ENCODE data around the gene TENM3.

TENM3 gene

DNA sequence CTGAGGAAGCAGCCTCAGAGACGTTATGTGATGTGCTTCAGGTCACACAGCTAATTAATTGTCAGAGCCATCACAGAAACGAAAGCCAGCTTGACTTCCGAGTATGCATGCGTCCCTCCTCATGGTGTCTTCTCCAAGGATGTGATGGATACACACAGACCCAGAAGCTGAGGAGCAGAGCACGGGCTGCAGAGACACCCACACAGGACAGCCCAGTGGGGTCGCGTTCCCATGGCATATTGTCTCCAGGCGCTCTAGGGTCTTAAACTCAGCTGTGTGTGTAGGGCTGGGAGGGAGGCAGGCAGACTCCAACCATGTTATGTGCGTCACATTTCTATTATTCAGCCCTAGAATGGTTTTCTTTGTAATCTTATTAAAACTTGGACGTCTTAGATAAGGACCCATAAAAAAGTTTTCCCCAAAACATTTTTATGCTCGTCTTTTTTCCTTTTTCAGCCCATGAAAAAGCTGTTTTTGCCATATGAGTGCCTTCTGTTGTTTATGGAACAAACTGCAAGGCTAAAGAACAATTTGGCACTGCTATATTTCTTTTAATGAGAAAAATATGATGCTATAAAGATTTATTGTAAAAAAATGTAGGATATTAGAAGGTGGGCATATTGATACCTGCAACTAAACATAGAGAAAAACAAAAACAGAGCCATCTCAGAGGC, 48.5 kb downstream of the TENM3 start:
- no peak for DNase-seq

DNA sequence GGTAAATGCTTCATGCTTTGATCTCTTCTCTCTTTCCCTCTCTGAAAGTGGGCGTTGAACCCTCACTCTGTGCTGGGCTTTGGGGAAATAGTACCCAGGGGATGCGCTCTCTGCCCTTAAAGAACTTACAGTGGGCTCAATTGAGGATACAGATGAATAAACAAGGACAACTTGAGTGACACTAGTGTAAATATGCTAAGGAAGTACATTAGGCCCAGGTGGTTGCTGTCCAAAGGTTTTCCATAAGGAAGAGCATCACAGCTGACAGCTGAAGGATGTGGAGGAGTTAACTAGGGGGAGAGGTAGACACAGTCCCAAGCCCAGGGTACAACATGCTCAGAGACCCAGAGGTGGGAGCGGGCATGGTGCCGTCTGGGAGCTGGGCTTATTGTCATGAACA, 49.4 kb downstream of the TENM3 start:
- DNase-seq, result no peak

DNA sequence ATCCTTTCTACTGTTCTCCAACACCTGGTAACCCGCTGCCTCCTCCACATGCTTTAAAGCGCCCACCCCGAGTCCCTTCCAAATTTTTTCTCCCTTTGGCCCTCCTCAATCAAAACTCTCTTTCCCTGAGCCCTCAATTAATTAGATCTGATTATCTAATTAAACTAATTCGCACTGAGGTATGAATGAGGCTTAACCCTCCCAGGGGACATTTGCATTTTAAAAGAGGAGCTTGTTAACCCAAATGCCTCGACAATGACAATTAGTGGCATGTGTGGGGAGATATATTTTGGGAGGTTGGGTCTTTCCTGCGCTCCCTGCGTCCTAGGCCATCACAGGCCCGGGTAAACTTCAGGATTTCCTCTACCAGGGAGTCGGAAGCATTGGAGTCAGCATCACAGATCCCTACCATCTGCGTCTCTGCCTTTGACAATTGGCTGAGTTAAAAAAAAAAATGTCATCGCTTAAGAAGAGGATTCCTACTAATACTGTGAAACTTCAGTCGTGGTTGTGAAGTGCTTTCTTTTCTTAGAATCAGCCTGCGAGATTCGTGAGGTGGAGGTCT, 50.6 kb downstream of the TENM3 start:
- DNase-seq, result no peak

DNA sequence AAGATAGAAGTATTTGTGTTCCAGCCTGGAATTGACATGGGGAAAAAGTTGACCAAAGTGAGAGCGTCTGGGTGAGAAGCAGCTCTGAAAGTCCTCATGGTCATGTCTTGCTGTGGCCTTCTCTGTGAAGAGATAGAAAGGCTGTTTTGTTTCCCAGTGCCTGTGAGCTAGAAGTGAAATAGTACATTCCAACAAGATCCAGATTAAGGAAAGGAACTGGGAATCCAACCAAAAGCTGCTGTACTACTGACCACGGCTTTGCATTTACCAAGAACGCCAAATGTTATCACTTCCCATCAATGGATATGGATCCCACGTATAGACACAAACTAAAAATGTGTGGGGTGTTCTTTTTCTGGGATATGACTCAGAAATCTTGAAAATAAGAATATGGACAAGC, 51.2 kb downstream of the TENM3 start:
- DNase-seq, result no peak

DNA sequence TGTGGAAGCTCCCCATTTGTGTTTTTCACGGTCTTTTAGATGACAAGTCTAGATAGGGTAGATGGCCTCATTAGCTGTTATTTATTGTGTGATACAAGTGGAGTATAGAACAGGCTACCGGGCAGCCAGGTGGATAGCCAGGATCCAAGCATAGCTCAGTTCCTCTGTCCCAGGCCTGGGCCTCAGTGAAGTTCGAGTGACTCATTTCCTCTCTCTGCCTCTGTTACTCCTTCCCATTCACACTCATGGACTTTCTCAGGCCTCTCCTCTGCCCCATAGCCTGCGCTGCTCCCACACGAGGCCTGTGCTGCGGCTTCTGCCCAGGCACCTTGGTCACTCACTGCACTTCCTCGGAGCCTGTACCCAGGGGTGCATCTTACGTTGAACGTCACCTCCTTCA, 54.5 kb downstream of the TENM3 start:
- DNase-seq, result no peak

DNA sequence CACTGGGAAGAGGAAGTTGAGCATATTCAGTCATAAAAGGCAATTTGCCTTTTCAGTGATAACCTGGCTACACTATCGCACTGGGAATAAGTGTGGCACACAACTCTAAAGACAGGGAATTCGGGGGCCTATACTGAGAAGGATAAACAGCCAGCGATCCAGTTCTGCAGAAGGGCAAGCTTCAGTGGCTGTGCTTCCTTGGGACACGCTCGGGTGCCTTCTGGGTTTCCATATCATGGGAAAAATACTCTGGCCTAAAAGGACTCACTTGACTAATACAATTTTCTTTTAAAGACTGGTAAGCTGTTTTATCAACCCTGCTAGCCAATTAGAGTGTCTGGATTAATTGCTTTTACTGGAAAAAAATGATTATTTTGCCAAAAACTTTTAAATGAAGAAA, 58.5 kb downstream of the TENM3 start:
- DNase-seq, result no peak

DNA sequence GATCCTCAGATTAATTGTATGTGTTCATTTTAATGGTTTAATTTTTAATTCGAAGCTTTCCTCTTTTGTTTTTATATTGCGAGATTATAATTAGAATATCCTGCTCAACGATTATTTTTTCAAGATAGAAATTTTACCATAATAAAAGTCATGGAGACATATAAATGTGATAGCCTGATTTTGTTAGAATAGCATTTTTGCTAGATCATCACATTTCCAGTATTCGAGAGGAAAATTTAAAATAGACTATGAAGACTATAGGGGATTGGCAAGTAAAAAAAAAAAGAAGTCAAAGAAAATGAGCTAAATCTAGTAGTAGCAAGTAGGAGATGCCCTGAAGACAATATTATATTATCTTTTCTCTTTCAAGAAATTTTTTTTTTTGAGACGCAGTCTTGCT, 60.6 kb downstream of the TENM3 start:
- DNase-seq, result no peak

DNA sequence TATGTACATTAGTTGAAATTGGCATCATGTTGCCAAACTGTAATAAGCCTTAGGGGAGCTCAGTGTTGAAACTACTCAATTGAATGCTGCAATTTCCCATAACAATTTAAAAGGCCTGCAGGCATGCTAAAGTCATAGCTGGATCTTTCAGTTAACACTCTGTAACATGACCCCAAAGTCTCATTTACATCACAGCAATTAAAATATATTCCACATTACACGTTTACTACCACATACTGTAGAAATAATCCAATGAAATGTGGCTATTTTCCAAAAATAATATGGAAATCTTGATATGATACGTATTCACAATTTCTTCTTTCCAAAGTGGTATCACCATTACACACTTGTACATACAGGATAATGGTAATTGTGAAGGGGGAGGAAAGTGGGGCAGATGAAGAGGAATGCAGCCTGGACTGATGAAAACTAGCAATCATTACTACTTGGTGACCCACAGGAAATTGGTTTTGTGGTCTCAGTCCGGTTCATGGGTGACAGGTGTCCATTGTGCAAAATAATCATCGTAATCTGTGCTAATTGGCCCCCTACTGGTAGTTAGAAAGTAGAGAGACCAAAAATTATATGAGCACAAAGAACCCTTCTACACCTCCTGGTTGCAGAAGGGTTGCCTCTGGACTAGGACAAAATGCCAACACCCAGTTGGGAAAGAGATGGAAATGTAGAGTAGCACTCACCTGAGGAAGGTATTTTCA, 63.7 kb downstream of the TENM3 start:
- DNase-seq, result no peak

DNA sequence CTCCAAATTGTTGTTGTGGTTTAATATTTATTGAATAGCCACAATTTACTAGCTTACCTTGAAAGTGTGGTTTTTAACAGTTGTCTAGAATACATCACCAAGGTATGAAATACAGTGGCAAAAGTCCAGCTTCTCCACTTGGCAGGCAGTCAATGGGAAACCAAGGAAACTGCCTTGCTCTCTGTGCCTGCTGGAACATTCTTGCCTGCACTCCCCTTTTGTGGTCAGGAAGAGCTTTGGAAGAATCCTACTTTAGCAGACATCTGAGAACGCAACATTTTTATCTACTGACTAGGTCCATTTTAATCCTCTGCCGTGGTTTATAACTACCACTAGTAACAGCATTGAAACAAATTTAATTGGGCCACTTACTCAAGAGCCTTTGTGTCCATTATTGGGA, 64.5 kb downstream of the TENM3 start:
- no peak for DNase-seq

DNA sequence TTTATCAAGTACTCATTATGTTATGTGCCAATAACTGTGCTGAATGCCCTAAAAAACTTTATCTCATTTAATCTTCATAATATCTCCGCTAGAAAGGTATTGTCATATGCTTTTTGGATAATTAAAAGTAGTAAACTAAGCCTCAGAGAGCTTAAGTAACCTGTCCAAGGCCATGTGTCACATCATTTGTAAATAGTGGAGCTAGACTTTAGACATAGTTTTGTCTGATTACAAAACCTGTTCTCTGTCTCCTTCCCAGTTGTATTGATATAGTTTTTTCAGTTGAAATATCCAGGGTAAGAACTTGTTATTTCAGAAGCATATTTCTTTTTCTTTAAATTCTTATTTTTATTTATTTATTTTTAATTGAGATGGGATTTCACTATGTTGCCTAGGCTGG, 66.7 kb downstream of the TENM3 start:
- no peak for DNase-seq

DNA sequence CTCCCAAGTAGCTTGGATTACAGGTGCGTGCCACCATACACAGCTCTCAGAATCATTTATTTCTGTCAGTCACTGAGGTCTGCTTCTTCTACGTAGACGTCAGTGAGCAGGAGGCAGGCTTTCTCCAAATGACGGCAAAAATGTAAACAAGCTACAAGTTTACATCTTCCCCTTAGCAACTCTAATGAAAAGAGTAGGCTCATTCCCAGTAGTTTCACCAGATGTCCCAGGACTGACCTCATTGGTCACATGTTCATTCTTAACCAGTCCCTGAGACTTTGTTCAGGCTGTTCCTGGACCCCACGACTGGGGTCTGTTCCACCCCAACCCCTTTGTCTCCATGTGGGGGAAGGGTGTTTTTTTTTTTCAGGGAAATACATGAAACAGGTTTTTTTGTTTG, 67.1 kb downstream of the TENM3 start:
- DNase-seq, result no peak

DNA sequence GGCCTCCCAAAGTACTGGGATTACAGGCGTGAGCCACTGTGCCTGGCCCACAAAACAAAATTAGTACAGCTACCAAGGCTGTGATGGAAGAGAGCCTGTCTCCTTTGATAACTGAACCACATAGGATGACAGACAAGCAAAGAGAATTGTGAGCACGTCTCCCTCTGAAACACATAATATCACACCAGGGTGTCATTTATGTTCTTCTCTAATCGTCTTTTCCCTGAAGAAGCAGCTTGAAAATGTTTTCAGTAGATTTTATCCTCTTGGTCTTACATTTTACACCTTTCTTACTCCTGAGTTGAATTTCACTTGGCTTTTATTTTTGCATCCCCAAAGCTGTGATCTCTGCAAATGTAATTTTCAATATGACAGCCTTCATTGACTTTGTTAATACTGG, 67.8 kb downstream of the TENM3 start:
- DNase-seq, result no peak

DNA sequence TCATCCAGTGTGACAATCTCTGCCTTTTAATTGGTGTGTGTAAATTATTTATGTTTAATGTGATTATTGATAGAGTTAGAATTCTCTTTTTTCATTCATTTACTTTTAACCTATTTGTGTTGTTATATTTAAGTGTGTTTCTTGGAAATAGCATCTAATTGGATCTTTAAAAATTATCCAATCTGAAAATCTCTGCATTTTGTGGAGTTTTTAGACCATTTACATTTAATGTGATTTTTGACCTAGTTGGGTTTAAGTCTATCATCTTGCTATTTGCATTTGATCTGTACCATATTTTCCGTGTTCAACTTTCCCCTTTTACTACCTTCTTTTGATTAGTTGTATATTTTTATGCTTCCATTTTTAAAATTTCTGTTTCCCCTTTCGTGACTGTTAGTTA, 71.3 kb downstream of the TENM3 start:
- DNase-seq, result no peak

DNA sequence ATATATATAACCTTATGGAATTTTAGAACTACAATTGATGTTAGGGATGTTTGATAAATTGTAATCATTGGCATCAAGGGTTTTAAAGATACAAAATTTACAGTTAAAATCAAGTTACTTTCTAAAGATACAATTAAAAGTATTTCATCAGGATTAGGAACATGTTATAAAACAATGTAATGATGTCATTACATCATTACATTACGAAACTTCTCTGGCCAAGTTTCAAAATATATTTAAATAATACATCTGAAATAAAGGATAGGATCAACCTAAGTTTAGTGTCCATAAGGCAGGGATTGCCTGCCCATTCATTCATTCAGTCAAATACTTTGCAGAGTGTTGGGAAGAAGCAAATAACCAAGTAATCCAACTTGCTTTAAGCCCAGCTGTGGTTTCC, 75.1 kb downstream of the TENM3 start:
- no peak for DNase-seq

DNA sequence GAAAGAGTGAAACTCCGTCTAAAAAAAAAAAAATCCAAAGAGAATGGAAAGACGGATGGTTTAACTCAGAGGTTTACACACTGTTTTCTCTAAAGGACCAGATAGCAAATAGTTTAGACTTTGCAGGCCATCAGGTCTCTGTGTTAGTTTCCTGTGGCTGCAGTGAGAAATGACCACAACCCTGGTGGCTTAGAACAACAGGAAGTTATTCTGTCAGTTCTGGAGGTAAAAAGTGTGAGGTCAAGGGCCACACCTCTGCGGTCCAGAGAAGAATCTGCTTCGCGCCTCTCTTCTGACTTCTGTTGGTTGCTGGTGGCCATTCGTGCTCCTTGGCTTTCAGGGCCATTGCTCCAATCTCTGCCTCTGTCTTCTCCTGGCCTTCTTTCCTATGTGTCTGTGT, 76.9 kb downstream of the TENM3 start:
- no peak for DNase-seq

DNA sequence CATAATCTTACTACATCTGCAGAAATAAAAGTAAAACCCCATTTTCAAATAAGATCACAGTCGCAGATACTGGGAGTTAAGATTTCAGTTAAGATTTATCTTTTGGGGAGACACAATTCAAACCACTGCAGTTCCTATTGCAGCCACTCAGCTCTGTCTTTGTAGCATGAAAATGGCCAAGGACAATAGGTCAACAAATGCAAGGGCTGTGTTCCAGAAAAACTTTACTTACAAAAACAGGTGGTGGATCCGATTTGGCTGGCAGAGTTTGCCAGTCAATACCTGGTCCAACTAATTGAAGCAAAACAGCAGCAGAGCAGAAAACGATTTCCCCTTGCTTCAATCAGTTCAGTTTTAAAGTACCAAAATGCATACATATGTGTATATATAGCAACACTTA, 77.4 kb downstream of the TENM3 start:
- no peak for DNase-seq

DNA sequence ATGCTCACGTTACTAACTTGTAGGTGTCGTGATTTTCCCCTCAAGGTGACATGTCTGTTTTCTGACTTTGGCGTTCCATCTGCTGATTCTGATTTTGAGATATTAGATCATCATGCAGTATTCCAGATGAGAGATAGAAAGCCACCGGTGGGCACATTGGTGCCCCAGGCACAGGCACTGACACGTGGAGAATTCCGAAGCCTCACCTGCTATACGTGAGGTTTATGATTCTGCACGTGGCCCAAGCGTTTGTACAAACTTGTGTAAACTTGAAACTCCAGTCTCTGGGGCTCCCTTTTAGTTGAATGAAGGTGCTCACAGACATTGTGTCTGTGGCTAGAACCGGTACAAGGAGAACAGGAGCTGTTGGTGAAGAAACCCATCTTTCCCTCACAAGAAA, 81.1 kb downstream of the TENM3 start:
- DNase-seq, result no peak

DNA sequence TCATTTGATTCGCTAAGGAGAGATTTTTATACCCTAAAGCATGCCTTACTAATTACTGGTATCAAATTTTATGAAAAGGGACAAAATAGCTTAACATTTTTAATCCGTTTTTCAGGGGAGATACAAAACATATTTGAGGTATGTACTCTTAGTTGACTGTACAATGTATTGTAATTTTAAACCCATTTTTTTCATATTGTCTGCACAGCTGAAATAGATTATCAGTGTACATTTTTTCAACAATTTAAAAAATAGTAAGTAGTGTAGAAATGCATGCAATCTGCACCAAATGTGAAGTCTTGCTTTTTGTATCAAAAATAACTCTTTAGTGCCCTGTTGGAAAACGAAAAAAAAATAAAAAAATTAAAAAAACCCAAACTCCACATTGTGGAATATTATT, 82.2 kb downstream of the TENM3 start:
- no peak for DNase-seq

DNA sequence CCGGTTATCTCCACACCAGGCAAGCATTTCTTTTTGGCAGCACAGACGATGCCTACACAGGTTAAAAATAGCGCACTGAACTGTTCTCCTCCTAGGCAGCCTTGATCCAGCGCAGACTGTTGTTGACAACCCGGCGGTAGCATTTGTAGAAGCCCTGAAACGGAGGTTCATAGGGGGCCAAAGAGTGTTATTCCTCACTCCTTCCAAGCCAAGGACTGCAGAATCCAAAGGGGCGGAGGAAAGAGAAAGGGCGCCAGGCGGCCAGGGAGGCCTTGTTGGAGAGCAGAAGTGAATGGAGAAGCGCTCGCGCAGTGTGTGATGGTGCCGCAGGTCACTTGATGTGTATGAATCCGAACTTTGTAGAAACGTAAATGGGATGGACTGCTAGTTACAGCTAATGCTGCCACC, 82.7 kb downstream of the TENM3 start:
- no peak for DNase-seq

DNA sequence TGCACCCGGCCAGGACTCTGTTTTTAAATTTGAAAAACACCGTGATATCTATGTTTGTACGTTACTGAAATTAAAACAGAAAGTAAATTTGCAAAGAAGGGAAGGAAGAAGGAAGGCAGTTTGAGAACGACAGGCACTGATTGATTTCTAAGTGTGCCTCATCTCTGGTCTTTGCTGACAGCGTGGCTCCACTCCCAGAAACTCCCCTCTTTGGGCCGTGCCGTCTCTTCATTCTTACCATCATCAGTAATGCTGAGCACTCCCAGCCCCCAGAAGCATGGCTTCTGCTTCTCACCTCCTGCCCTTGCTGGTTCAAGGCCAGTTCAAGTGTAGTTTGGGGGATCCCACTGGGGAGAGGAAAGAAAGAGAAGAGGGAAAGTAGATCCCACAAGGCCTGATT, 85.3 kb downstream of the TENM3 start:
- DNase-seq, result no peak

DNA sequence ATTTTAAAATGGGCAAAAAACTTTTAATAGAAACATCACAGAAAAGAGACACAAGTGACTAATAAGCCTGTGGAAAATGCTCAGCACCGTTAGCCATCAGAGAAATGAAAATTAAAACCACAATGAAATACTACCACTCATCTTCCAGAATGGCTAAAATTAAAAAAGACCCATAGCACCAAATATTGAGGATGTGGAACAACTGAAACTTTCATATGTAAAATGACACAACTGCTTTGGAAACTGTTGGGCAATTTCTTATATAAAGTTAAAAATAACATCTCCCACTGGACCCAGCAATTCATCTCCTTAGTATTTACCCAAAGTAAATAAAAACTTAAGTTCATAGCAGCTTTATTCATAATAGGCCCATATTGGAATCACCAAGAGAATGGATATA, 94.2 kb downstream of the TENM3 start:
- DNase-seq, result no peak

DNA sequence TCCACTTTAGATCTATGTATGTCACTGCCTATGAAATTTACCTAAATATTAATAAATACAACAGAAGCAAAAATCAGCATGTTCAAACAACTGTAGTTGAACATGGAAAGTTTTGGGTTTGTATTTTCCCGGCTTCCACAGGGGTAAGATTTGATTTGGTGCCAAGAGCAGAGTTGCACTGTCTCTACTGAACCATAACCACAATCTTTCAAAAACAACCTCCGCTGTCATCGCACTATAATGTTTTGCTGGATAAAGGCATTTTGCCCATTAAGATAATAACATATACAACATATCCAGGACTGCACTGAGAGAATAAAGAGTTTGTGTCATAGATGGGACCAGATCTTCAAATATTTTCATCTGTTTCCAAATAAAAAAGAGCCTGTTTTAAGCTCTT, 94.9 kb downstream of the TENM3 start:
- no peak for DNase-seq

DNA sequence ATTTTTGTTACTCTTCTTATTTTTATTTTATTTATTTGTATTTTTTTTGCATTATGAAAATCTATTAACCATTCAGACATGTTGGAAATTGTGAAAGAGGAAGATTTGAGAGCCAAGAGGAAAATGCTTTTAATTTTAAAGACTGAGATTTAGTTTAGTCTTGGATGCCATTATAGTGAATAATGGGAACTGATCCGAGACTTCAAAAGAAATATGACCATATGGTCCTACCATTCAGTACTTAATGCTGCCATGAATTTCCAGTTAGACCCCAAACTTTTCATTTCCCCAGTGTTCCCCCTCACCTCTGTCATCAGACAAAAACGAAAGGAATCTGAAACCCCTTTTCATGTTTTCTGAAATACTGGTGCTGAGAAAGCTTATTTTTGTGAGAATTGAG, 95.5 kb downstream of the TENM3 start:
- DNase-seq, result no peak

DNA sequence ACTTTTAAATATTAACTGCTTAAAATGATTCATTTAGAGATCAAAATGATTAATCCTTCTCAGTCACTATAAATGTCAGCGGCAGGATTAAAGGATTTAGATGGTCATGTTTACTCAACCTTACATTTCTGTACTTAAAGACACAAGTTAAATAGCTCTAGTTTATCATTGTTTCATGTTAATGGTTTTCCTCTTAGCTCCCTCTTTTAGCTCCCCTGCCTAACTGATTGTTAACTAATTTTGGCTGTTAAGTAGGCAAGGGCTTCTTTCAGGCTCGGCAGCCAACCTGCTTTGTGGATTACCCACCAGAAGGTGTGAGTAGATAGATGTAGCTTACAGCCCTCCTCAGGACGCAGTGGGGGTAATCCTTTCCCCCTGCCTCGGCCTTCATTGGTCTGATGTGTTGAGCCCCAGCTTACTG, 96.0 kb downstream of the TENM3 start:
- DNase-seq, result no peak

DNA sequence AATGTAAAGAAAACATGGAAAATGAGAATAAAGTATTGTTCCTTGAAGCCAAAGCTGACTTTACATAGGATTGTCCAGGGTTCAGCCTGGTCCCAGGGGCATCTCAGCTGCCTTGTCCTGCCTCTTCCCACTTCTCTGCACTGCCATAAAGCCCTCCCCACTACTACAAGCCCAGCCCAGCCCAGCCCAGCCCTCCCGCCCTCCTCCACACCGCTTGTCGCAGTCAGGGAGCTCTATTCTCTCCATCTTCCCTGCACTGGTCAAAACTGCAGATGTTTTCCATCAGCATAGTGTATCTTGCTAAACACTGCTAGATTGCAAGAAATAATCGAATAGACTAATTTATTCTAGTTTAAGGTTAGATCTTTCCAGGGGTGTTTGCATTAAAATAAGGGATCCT, 100.3 kb downstream of the TENM3 start:
- no peak for DNase-seq
